CD4-positive, alpha-beta T cell (primary cell): ENCODE measurements around the gene G2E3. TPM values are rescaled to one million over a fixed set of nuclear protein-coding genes. Genes with fewer than 3 reads are reported as not detected.

ENCODE experiments used
- ATAC-seq: fragments of 200-7000 bp; cut with Tn5 transposase; one replicate; pipeline ENCODE4 v1.10.0; 2022; ENCODE audit warnings: mild to moderate bottlenecking; ENCODE audit not compliant: poor library complexity
- CTCF ChIA-PET: fragments of 350-600 bp; sonication (Branson Sonifier 250); formaldehyde crosslinking; loops from one replicate; lab custom pipeline; 2021; ENCODE audit warnings: antibody characterized with exemption, inconsistent platforms; lab: Charles Lee
- POLR2A ChIA-PET: fragments of 350-600 bp; sonication (Branson Sonifier 250); formaldehyde crosslinking; loops from one replicate; lab custom pipeline; 2021; ENCODE audit warnings: antibody characterized with exemption, inconsistent platforms; lab: Charles Lee
- DNase-seq, 14 experiments: peaks; one replicate each; pipeline ENCODE4 v3.0.0-alpha.2; 2013 to 2020; ENCODE audit warnings: mixed read lengths in 2 of 14
- H3K27ac ChIP-seq, 2 donors: one replicate each; pipeline versions ENCODE4 v1.5.1 to v1.7.0; 2013; ENCODE audit warnings: low read length in 2 of 2, low read depth in 1 of 2, mild to moderate bottlenecking in 1 of 2
- H3K27me3 ChIP-seq, 2 experiments: 1 replicate in 1 of 2; 2 replicates in 1 of 2; pipeline versions ENCODE4 v1.6.1 to v1.7.0; 2013; ENCODE audit warnings: low read length in 2 of 2, control low read depth in 1 of 2, mild to moderate bottlenecking in 1 of 2, moderate library complexity in 1 of 2; ENCODE audit not compliant: insufficient read depth in 2 of 2, control insufficient read depth in 1 of 2
- H3K36me3 ChIP-seq: one replicate; pipeline ENCODE4 v1.6.1; 2013; ENCODE audit warnings: low read length, control low read depth; ENCODE audit not compliant: insufficient read depth
- H3K4me1 ChIP-seq: one replicate; pipeline ENCODE4 v1.6.1; 2013; ENCODE audit warnings: low read length, control low read depth; ENCODE audit not compliant: insufficient read depth
- H3K4me3 ChIP-seq: one replicate; pipeline ENCODE4 v1.5.1; 2013; ENCODE audit warnings: mild to moderate bottlenecking, low read length, moderate library complexity
- H3K9me3 ChIP-seq, 2 experiments: 1 replicate in 1 of 2; 2 replicates in 1 of 2; pipeline versions ENCODE4 v1.6.1 to v1.7.0; 2013; ENCODE audit warnings: low read length in 2 of 2, mild to moderate bottlenecking in 2 of 2, control low read depth in 1 of 2, moderate library complexity in 1 of 2; ENCODE audit not compliant: control insufficient read depth in 1 of 2, insufficient read depth in 1 of 2
- H3K27ac Mint-ChIP-seq: one replicate; pipeline ENCODE4 v1.8.0; 2020; ENCODE audit warnings: mixed read lengths
- H3K27me3 Mint-ChIP-seq: one replicate; pipeline ENCODE4 v1.8.0; 2021; ENCODE audit warnings: mixed read lengths
- H3K36me3 Mint-ChIP-seq: one replicate; pipeline ENCODE4 v1.8.0; 2021; ENCODE audit warnings: low read depth, mixed read lengths
- H3K4me1 Mint-ChIP-seq: one replicate; pipeline ENCODE4 v1.8.0; 2021; ENCODE audit warnings: low read depth, mixed read lengths
- H3K4me3 Mint-ChIP-seq: one replicate; pipeline ENCODE4 v1.8.0; 2020; ENCODE audit warnings: mild to moderate bottlenecking, mixed read lengths
- H3K9me3 Mint-ChIP-seq: one replicate; pipeline ENCODE4 v1.8.0; 2020; ENCODE audit warnings: mixed read lengths
- CTCF ChIP-seq: fragments of 200-600 bp; IDR thresholded peaks from one replicate; pipeline ENCODE4 v1.8.0; 2022; ENCODE audit warnings: antibody characterized with exemption, mild to moderate bottlenecking
- intact Hi-C, 2 experiments: fragments of 100-400 bp; cut with DNase I in 1 of 2; cut with micrococcal nuclease in 1 of 2; formaldehyde crosslinking; loops; one replicate each; pipeline versions ENCODE4 v1.15.1 to v1.9.0; 2023 to 2025; cut with DNase I, micrococcal nuclease
- total RNA-seq, 174 experiments: library from RNA in 2 of 174; stranded (reverse) in 2 of 174; gene quantifications; one replicate each; pipeline ENCODE4 v1.2.3 and lab custom pipeline; 2021 to 2026

Gene G2E3
- total RNA-seq, 2 experiments from 2014 or later: 23.8 to 24.3 TPM

GRCh38 chr14:30525833-30526232 lies 33.1 kb upstream of the G2E3 start:
- intact Hi-C loops: no loop called here
- H3K9me3 ChIP-seq: no peaks in the 10 kb centered on the region
- H3K4me1 ChIP-seq: no peaks in the 10 kb centered on the region
- H3K27me3 Mint-ChIP-seq: no peaks in the 10 kb centered on the region
- H3K36me3 Mint-ChIP-seq: no peaks in the 10 kb centered on the region
- ChIA-PET CTCF (interaction anchor here (1.8 kb wide), 1 partner anchor 12 kb away, joined by 5 read pairs; no protein-coding TSS in a partner anchor), POLR2A (no interaction called here)
- H3K27ac Mint-ChIP-seq: no peak overlapping the region
- H3K4me1 Mint-ChIP-seq: peaks cover 15% of the 10 kb centered on the region
- ATAC-seq: no peak
- no peak for DNase-seq
- no peaks in the 10 kb centered on the region for H3K36me3 ChIP-seq
- no peak for TF ChIP-seq CTCF
- H3K4me3 Mint-ChIP-seq: no peak overlapping the region
- H3K9me3 Mint-ChIP-seq: no peaks in the 10 kb centered on the region
- H3K27ac ChIP-seq: no peak overlapping the region
- H3K4me3 ChIP-seq: no peak overlapping the region
- no peaks in the 10 kb centered on the region for H3K27me3 ChIP-seq

DNA sequence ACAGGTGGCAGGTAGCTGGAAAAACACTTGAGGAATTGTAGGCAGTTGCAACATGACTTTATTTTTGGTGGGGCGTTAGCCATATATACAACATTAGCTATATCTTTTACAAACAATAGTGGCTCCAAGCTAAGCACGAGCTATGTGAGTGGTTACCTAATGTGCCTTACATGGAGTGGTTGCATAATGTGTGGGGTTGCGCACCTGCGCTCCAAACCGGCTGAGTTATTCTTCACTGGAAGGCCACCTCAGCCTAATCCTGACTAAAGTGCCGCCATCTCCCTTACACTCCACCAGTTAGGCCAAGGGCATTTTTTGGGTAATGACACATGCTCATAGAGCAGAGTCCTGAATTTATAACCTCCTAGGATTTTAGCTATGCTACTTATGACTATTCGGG lies 31.8 kb upstream of the G2E3 start:
- Histone ChIP-seq H3K27me3 (no peaks in the 10 kb centered on the region), H3K27ac (no peak overlapping the region), H3K4me1 (no peaks in the 10 kb centered on the region), H3K4me3 (no peak overlapping the region), H3K9me3 (no peaks in the 10 kb centered on the region), H3K36me3 (no peaks in the 10 kb centered on the region)
- peaks cover 4% of the 10 kb centered on the region for H3K4me1 Mint-ChIP-seq
- ChIA-PET CTCF (interaction anchor here (0.9 to 1.8 kb wide), 2 partner anchors 11 to 14 kb away, joined by 3 to 5 read pairs; no protein-coding TSS in a partner anchor), POLR2A (no interaction called here)
- intact Hi-C loops: no loop called here
- ATAC-seq (no peak), DNase-seq (no peak)
- no peak overlapping the region for H3K4me3 Mint-ChIP-seq
- TF ChIP-seq CTCF: no peak
- H3K36me3 Mint-ChIP-seq: no peaks in the 10 kb centered on the region
- no peaks in the 10 kb centered on the region for H3K9me3 Mint-ChIP-seq
- H3K27ac Mint-ChIP-seq: no peak overlapping the region
- H3K27me3 Mint-ChIP-seq: no peaks in the 10 kb centered on the region

DNA sequence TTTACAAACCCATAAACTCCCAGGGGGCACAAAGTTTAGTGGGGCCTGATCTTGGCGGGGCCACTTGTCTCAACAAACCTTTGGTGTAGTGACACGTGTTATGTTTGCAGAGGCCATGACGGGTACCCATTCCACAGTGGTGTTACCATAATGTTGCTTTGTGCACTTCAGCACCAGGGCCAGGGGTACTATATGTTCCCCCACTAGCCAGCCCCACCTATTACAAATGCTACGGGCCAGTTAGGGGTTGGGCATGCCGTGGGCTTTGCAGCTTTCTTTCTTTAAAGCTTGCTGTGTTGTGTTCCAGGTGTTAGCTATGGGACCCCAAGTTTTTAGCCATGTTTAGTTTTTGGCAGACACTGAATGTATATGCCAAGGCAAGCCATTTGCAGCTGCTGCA lies 30.8 kb upstream of the G2E3 start:
- no peak overlapping the region for H3K27ac Mint-ChIP-seq
- H3K9me3 Mint-ChIP-seq: no peaks in the 10 kb centered on the region
- Histone ChIP-seq H3K4me1 (no peaks in the 10 kb centered on the region), H3K4me3 (no peak overlapping the region), H3K27me3 (no peaks in the 10 kb centered on the region), H3K27ac (no peak overlapping the region), H3K9me3 (no peaks in the 10 kb centered on the region), H3K36me3 (no peaks in the 10 kb centered on the region)
- no peak overlapping the region for H3K4me3 Mint-ChIP-seq
- no peak for ATAC-seq
- H3K36me3 Mint-ChIP-seq: no peaks in the 10 kb centered on the region
- intact Hi-C loops: no loop called here
- ChIA-PET POLR2A (no interaction called here), CTCF (no interaction called here)
- no peak for DNase-seq
- H3K4me1 Mint-ChIP-seq: no peaks in the 10 kb centered on the region
- no peaks in the 10 kb centered on the region for H3K27me3 Mint-ChIP-seq
- TF ChIP-seq CTCF: no peak
